T-helper 17 cell (primary cell): ENCODE results near the gene NUP35. TPM values are rescaled to one million over a fixed set of nuclear protein-coding genes. Genes with fewer than 3 reads are reported as not detected.
"Not testable (repeated sequence)": the region's sequence is repeated elsewhere in the genome, so short reads cannot be mapped to it uniquely, and the experiment has no call there.

Experiments used
- ATAC-seq: fragments of 150-1000 bp; cut with Tn5 transposase; 2 replicates; pipeline ENCODE4 v1.10.0; 2021; ENCODE audit warnings: mild to moderate bottlenecking, moderate library complexity
- DNase-seq, 3 donors: peaks; one replicate each; pipeline versions ENCODE4 v3.0.0 to v3.0.0-alpha.2; 2020 to 2021
- H3K9me3 ChIP-seq: one replicate; pipeline ENCODE4 v1.7.0; 2013; ENCODE audit warnings: low read length, mild to moderate bottlenecking; ENCODE audit not compliant: control insufficient read depth, poor library complexity, severe bottlenecking
- H3K27ac Mint-ChIP-seq: one replicate; pipeline ENCODE4 v1.8.0; 2022; ENCODE audit warnings: mild to moderate bottlenecking, moderate library complexity, mixed read lengths
- H3K27me3 Mint-ChIP-seq: one replicate; pipeline ENCODE4 v1.8.0; 2022; ENCODE audit warnings: mixed read lengths
- H3K36me3 Mint-ChIP-seq: one replicate; pipeline ENCODE4 v1.8.0; 2022; ENCODE audit warnings: low read depth, mixed read lengths
- H3K4me1 Mint-ChIP-seq: one replicate; pipeline ENCODE4 v1.8.0; 2022; ENCODE audit warnings: mild to moderate bottlenecking, mixed read lengths
- H3K4me3 Mint-ChIP-seq: one replicate; pipeline ENCODE4 v1.8.0; 2022; ENCODE audit warnings: mild to moderate bottlenecking, moderate library complexity, mixed read lengths
- total RNA-seq, 4 donors: library from RNA in 2 of 4; stranded (reverse) in 2 of 4; gene quantifications; one replicate each; pipeline ENCODE4 v1.2.3 and lab custom pipeline; 2022 to 2026

NUP35 gene
- total RNA-seq, 2 donors from 2014 or later: 12.8 to 12.9 TPM

DNA sequence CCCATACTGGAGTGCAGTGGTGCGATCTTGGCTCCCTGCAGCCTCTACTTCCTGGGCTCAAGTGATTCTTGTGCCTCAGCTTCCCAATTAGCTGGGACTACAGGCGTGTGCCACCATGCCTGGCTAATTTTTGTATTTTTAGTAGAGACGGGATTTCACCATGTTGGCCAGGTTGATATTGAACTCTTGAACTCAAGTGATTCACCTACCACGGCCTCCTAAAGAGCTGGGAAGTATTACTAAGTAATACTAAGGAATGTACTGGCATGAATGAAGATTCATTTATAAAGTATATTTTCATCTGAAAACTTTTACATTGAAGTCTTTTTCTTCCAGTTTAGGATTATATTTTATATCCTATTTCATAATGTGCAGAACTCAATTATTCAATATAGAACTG, 38.1 kb downstream of the NUP35 start:
- Mint-ChIP-seq H3K4me1 (no peaks in the 10 kb centered on the region), H3K27me3 (no peaks in the 10 kb centered on the region), H3K36me3 (peaks cover 8% of the 10 kb centered on the region), H3K4me3 (no peak overlapping the region), H3K27ac (no peak overlapping the region)
- DNase-seq (no peak), ATAC-seq (no peak)
- H3K9me3 ChIP-seq: no peaks in the 10 kb centered on the region

DNA sequence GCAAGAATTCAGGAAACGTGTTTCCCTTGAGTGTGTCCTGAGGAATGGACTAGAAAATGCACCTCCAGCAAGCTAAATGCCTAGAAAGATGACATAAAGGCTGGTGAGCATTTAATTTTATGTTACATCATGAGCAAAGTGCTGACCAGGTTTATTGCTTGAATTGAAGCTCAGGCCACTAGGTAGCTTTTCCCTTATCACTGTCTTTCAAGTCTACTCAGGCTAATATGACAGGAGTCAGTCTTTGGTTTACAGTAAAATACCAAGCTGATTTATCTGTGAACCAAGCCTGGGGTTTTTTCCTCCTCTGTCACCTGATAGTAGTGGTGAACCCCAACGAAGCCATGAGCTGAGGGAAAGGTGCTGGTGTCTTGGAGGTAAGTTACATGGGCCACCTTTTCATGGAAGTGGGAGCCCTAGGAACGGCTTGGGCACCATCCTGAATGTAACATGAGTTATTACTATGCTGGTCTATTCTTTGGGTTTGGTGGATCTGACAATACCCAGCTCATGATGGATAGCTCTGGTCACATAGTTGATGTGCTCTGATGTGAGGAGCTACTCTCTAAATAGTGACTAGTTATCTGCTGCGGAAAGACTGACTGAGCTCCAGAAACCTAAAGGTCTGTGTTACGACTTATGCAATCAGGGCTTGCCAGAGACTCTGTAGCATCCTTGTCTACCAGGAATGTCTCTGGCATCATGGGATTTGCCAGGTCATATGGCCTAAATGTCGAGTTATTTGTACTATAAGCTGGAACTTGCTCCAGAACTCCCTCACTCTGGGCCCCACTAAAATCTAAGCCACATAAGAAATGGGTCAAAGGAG, 39.8 kb downstream of the NUP35 start:
- no peak for DNase-seq
- no peaks in the 10 kb centered on the region for H3K9me3 ChIP-seq
- no peak overlapping the region for H3K4me3 Mint-ChIP-seq
- H3K36me3 Mint-ChIP-seq: peaks cover 8% of the 10 kb centered on the region
- no peaks in the 10 kb centered on the region for H3K4me1 Mint-ChIP-seq
- no peaks in the 10 kb centered on the region for H3K27me3 Mint-ChIP-seq
- no peak for ATAC-seq
- no peak overlapping the region for H3K27ac Mint-ChIP-seq

DNA sequence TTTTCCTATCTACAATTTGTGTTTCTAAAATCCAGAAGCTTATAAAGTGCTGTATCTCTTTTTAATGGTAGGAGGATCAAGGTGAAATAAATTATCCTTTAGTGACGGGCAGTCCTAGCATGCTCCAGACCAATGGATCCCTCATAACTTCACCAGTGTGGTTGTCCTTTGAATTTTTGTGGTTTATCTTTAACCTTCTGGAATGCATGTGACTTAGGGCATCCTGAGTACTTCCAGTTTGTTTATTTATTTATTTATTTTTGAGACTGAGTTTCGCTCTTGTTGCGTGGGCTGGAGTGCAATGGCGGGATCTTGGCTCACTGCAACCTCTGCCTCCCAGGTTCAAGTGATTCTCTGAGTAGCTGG, 40.4 kb downstream of the NUP35 start:
- H3K9me3 ChIP-seq: no peaks in the 10 kb centered on the region
- peaks cover 8% of the 10 kb centered on the region for H3K36me3 Mint-ChIP-seq
- H3K4me3 Mint-ChIP-seq: no peak overlapping the region
- ATAC-seq (no peak), DNase-seq (no peak)
- peaks cover under 1% of the 10 kb centered on the region for H3K4me1 Mint-ChIP-seq
- no peak overlapping the region for H3K27ac Mint-ChIP-seq
- H3K27me3 Mint-ChIP-seq: no peaks in the 10 kb centered on the region

DNA sequence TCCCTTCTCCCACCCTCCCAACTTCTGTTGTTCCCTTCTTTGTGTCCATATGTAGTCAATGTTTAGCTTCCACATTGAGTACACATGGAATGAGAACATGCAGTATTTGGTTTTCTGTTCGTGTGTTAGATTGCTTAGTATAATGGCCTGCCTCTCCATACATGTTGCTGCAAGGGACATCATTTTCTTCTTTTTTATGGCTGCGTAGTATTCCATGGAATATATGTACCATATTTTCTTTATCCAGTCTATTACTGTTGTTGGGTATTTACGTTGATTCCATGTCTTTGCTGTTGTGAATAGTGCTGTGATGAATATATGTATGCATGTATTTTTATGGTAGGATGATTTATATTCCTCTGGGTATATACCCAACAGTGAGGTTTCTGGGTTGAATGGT, 42.0 kb downstream of the NUP35 start:
- no peaks in the 10 kb centered on the region for H3K9me3 ChIP-seq
- H3K4me1 Mint-ChIP-seq: peaks cover 7% of the 10 kb centered on the region
- H3K27me3 Mint-ChIP-seq: no peaks in the 10 kb centered on the region
- H3K4me3 Mint-ChIP-seq: no peak overlapping the region
- ATAC-seq (no peak), DNase-seq (no peak)
- peaks cover 8% of the 10 kb centered on the region for H3K36me3 Mint-ChIP-seq
- no peak overlapping the region for H3K27ac Mint-ChIP-seq

DNA sequence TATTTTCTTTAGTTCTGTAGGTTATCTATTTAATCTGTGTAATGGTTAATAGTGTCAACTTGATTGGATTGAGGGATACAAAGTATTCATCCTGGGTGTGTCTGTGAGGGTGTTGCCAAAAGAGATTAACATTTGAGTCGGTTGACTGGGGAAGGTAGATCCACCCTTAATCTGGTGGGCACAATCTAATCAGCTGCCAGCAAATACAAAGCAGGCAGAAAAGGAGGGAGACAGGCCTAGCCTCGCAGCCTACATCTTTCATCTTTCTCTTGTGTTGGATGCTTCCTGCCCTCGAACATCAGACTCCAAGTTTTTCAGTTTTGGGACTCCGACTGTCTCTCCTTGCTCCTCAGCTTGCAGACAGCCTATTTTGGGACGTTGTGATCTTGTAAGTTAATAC, 42.7 kb downstream of the NUP35 start:
- not testable (repeated sequence) for H3K9me3 ChIP-seq, H3K27me3 Mint-ChIP-seq, H3K27ac Mint-ChIP-seq, ATAC-seq, H3K36me3 Mint-ChIP-seq, H3K4me3 Mint-ChIP-seq, H3K4me1 Mint-ChIP-seq, DNase-seq

DNA sequence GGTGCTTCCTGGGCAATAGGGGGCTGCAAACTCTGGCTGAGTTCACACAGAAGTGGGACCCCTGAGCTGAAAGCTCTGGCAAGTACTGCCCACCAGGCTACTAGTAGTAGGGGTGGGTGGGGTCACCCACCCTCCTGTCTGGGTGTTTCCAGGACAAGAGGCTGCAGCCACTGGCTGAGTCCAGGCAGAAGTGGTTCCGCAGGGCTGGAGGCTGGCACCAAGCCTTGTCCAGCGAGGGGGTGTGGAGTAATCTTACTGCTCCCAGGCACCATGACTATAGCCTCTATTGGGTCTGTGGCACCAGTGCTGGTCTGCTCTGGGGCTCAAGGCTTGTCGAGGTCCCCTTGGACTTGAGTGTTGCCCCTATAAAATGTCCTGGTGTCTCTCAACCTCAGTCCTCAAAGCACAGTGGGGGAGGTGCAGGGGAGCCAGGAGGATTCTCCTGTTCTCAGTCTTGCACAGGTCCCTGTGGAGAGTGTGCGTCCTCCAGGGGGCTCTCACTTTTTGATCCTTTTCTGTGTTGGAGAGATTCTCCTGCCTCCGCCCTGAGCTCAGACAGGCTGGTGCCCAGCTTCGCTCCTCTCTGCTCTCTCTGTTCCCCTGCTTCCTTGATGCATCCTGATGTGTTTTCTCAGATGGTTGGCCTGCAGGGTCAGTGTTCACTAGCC, 48.1 kb downstream of the NUP35 start:
- no peak for DNase-seq
- H3K27ac Mint-ChIP-seq: no peak overlapping the region
- no peaks in the 10 kb centered on the region for H3K9me3 ChIP-seq
- no peak overlapping the region for H3K4me3 Mint-ChIP-seq
- ATAC-seq: no peak
- H3K4me1 Mint-ChIP-seq: peaks cover 7% of the 10 kb centered on the region
- H3K36me3 Mint-ChIP-seq: peaks cover 2% of the 10 kb centered on the region
- H3K27me3 Mint-ChIP-seq: no peaks in the 10 kb centered on the region

DNA sequence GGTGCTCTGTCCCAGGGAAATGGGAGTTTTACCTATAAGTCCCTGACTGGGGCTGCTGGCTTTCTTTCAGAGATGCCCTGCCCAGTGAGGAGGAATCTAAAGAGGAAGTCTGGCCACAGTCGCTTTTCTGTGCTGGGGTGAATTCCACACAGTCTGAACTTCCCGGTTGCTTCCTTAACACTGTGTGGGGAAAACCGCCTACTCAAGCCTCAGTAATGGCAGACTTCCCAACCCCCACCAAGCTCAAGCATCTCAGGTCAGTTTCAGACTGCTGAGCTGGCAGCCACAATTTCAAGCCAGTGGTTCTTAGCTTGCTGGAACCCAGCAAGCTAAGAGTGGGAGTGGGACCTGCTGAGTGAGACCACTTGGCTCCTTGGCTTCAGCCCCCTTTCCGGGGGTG, 54.9 kb downstream of the NUP35 start:
- H3K9me3 ChIP-seq: peaks cover 6% of the 10 kb centered on the region
- Mint-ChIP-seq H3K4me1 (no peaks in the 10 kb centered on the region), H3K36me3 (peaks cover 7% of the 10 kb centered on the region), H3K4me3 (no peak overlapping the region), H3K27ac (no peak overlapping the region), H3K27me3 (no peaks in the 10 kb centered on the region)
- no peak for DNase-seq
- ATAC-seq: no peak

DNA sequence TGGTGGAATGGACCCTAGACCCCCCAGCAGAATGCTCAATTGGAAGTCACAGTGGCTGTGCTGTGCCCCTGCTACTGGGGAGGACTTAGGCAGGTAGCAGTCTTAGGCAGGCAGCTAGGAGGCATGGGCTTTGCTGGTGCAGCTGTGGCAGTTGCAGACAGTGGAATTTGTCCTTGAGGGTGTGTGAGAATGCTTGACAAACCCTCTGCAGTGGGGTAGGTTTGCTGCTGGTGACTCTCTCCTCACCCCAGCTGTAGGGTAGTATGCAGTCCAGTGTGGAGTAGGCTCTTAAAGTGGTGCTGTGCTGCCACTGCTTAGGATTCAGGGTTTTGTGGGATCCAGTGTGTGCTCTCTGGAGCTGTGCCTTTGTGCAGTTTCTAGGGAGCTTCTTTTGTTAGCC, 61.3 kb downstream of the NUP35 start:
- Mint-ChIP-seq H3K27me3 (no peaks in the 10 kb centered on the region), H3K4me1 (peaks cover 8% of the 10 kb centered on the region)

DNA sequence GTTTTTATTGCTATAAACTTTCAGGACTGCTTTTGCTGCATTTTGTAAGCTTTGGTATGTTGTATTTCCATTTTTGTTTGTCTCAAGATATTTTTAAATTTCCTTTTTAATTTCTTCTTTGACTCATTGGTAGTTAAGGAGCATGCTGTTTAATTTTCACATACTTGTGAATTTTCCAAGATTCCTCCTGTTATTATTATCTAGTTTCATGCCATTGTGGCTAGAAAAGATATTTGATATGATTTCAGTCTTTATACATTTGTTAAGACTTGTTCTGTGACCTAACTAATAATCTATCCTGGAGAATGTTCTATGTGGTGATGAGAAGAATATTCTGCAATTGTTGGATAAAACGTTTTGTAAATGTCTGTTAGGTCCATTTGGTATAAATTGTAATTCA, 62.1 kb downstream of the NUP35 start:
- peaks cover 6% of the 10 kb centered on the region for H3K9me3 ChIP-seq
- no peak for ATAC-seq
- DNase-seq: no peak
- H3K27ac Mint-ChIP-seq: no peak overlapping the region
- no peaks in the 10 kb centered on the region for H3K27me3 Mint-ChIP-seq
- no peak overlapping the region for H3K4me3 Mint-ChIP-seq
- H3K4me1 Mint-ChIP-seq: peaks cover 8% of the 10 kb centered on the region
- peaks cover 18% of the 10 kb centered on the region for H3K36me3 Mint-ChIP-seq

More for the DNA sequence above, 61.3 kb downstream of the NUP35 start:
- DNase-seq: no peak
- Mint-ChIP-seq H3K27ac (no peak overlapping the region), H3K36me3 (peaks cover 18% of the 10 kb centered on the region), H3K4me3 (no peak overlapping the region)
- peaks cover 6% of the 10 kb centered on the region for H3K9me3 ChIP-seq
- ATAC-seq: no peak

DNA sequence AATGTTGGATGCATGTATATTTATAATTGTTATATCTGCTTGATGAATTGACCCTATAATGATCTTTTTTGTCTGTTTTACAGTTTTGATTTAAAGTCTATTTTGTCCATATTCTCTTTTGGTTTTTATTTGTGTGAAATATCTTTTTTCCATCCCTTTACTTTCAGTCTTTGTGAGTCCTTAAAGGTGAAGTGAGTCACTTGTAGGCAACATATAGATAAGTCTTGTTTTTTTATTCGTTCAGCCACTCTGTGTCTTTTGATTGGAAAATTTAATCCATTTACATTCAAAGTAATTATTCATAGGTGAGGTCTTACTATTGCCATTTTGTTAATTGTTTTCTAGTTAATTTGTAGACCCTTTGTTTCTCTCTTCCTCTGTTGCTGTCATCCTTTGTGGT, 62.5 kb downstream of the NUP35 start:
- ATAC-seq (no peak), DNase-seq (no peak)
- H3K4me3 Mint-ChIP-seq: no peak overlapping the region
- peaks cover 8% of the 10 kb centered on the region for H3K4me1 Mint-ChIP-seq
- no peak overlapping the region for H3K27ac Mint-ChIP-seq
- H3K36me3 Mint-ChIP-seq: peaks cover 18% of the 10 kb centered on the region
- H3K9me3 ChIP-seq: peaks cover 6% of the 10 kb centered on the region
- no peaks in the 10 kb centered on the region for H3K27me3 Mint-ChIP-seq

DNA sequence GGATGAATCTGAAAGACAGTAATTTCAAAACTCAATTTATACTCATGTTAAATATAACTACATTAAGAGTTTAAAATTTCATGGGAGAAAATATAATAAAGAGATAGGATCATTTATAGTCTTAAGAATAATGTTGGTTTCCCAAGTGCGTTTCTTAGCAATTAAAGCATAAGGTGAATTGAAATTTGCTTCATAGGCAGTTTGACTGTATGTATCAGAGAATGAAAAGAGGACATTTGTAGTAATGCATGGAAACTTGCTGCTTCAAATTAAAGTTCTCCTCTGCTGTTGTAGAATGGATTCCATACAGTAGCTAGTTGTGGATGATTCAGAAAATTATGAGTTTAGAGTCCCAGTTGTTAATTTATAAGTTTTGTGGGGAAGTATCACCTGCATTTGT, 68.1 kb downstream of the NUP35 start:
- H3K4me1 Mint-ChIP-seq: no peaks in the 10 kb centered on the region
- ATAC-seq: no peak
- no peaks in the 10 kb centered on the region for H3K27me3 Mint-ChIP-seq
- peaks cover 11% of the 10 kb centered on the region for H3K36me3 Mint-ChIP-seq
- H3K4me3 Mint-ChIP-seq: no peak overlapping the region
- H3K27ac Mint-ChIP-seq: no peak overlapping the region
- H3K9me3 ChIP-seq: no peaks in the 10 kb centered on the region
- DNase-seq: no peak

DNA sequence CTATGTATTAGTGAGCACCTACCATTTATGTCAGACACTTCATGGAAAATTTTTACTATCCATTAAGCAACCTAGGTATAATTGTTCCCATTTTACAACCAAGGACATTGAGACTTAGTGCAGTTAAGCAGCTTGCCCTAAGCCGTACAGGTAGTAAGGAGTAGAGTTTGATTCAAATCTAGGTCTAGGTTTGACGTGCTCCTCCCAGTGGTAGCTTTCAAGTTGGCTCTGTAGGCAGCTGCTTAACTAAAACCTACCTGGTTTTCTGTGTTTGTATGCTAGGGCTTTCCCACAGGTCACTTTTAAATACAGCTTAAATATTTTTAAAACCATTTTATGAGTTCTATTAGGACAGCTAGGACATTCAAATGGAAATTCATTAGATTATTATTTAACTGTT, 69.7 kb downstream of the NUP35 start:
- H3K36me3 Mint-ChIP-seq: peaks cover 11% of the 10 kb centered on the region
- no peaks in the 10 kb centered on the region for H3K27me3 Mint-ChIP-seq
- H3K27ac Mint-ChIP-seq: no peak overlapping the region
- ATAC-seq: no peak
- H3K9me3 ChIP-seq: no peaks in the 10 kb centered on the region
- H3K4me1 Mint-ChIP-seq: no peaks in the 10 kb centered on the region
- no peak for DNase-seq
- no peak overlapping the region for H3K4me3 Mint-ChIP-seq

DNA sequence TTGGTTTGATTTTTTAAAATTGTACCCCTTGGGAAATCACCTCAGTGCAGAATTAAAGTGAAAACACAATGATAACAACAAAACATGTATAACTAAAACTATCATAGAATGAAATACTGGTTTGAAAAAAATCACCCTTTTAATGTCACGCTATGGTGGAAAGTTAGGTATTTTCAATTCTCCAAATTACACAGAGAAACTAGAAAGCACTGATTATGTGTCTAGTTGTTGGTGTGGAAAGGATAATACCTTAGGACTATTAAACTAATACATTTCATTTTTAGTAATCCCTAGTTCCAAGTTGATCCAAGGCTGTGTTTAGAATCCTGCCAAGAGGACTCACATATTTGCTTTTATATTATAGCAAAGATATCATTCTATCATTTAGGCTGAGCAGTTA, 71.2 kb downstream of the NUP35 start:
- Mint-ChIP-seq H3K27me3 (no peaks in the 10 kb centered on the region), H3K4me1 (no peaks in the 10 kb centered on the region), H3K27ac (no peak overlapping the region), H3K4me3 (no peak overlapping the region), H3K36me3 (peaks cover 9% of the 10 kb centered on the region)
- no peak for DNase-seq
- H3K9me3 ChIP-seq: no peaks in the 10 kb centered on the region
- ATAC-seq: no peak

DNA sequence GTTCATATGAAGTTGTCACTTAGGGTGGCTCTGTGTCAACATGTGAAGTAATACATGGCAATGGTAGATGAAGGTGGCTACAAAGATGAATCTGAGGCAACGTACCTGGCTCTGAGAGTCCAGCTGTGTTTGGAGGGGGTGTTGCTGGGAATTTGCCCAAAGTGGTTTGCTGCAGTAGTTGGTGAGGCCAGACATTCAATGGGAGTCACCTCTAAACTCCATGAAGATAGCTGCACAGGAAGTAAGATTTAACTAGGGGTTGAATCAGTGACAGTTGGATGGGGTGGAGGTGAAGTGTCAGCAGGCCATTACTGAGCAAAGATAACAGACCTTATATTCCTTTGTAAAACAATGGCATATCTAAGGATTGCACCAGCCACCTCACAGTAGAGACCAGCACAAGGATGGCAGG, 71.8 kb downstream of the NUP35 start:
- H3K9me3 ChIP-seq: no peaks in the 10 kb centered on the region
- DNase-seq (no peak), ATAC-seq (no peak)
- no peaks in the 10 kb centered on the region for H3K4me1 Mint-ChIP-seq
- no peaks in the 10 kb centered on the region for H3K27me3 Mint-ChIP-seq
- H3K4me3 Mint-ChIP-seq: no peak overlapping the region
- peaks cover 9% of the 10 kb centered on the region for H3K36me3 Mint-ChIP-seq
- no peak overlapping the region for H3K27ac Mint-ChIP-seq
